Ectodermal cell (in vitro differentiated cells): ENCODE measurements around the gene PRTN3.
"Not testable (repeated sequence)": the region's sequence is repeated elsewhere in the genome, so short reads cannot be mapped to it uniquely, and the experiment has no call there.

ENCODE experiments used
- H3K27ac ChIP-seq: 2 replicates; pipeline ENCODE4 v1.7.0; 2013; ENCODE audit warnings: mild to moderate bottlenecking, low read depth, low read length; ENCODE audit not compliant: insufficient read depth, poor library complexity, severe bottlenecking
- H3K27me3 ChIP-seq: 2 replicates; pipeline ENCODE4 v1.7.0; 2013; ENCODE audit warnings: mild to moderate bottlenecking, low read length; ENCODE audit not compliant: insufficient read depth, control insufficient read depth, poor library complexity, severe bottlenecking
- H3K36me3 ChIP-seq: one replicate; pipeline ENCODE4 v1.7.0; 2013; ENCODE audit warnings: low read length; ENCODE audit not compliant: control insufficient read depth, insufficient read depth
- H3K4me1 ChIP-seq: one replicate; pipeline ENCODE4 v1.7.0; 2013; ENCODE audit warnings: low read length; ENCODE audit not compliant: control insufficient read depth, insufficient read depth
- H3K4me3 ChIP-seq: 2 replicates; pipeline ENCODE4 v1.7.0; 2013; ENCODE audit warnings: low read depth, low read length, control low read depth; ENCODE audit not compliant: insufficient read depth
- H3K9me3 ChIP-seq: 2 replicates; pipeline ENCODE4 v1.7.0; 2013; ENCODE audit warnings: mild to moderate bottlenecking, low read length, moderate library complexity; ENCODE audit not compliant: control insufficient read depth
- WGBS, 2 experiments: methylation state at CpG; one replicate each; pipeline ENCODE4 v1.1.7; 2013; ENCODE audit warnings: missing lambda C conversion rate in 2 of 2; 5-methylcytosine and 5-hydroxymethylcytosine counted together

PRTN3 gene

GRCh38 chr19:884420-885211 is 43.8 kb downstream of the PRTN3 start:
- H3K9me3 ChIP-seq = no peaks in the 10 kb centered on the region
- no peak overlapping the region for H3K4me3 ChIP-seq
- H3K36me3 ChIP-seq = peaks cover 62% of the 10 kb centered on the region
- WGBS, 2 experiments = 94 to 96% methylated on average over 51 of the region's 51 CpGs
- H3K27ac ChIP-seq = no peak overlapping the region
- no peaks in the 10 kb centered on the region for H3K4me1 ChIP-seq
- H3K27me3 ChIP-seq = no peaks in the 10 kb centered on the region

GRCh38 chr19:885536-886224 is 44.9 kb downstream of the PRTN3 start:
- H3K4me1 ChIP-seq = no peaks in the 10 kb centered on the region
- 97% methylated on average over 64 of the region's 64 CpGs for WGBS, 2 experiments
- H3K4me3 ChIP-seq = no peak overlapping the region
- no peaks in the 10 kb centered on the region for H3K27me3 ChIP-seq
- peaks cover 60% of the 10 kb centered on the region for H3K36me3 ChIP-seq
- H3K27ac ChIP-seq = no peak overlapping the region
- H3K9me3 ChIP-seq = no peaks in the 10 kb centered on the region

GRCh38 chr19:887072-887471 is 46.3 kb downstream of the PRTN3 start:
- Histone ChIP-seq H3K27me3 (no peaks in the 10 kb centered on the region), H3K4me1 (no peaks in the 10 kb centered on the region), H3K27ac (no peak overlapping the region), H3K9me3 (no peaks in the 10 kb centered on the region), H3K4me3 (no peak overlapping the region), H3K36me3 (peaks cover 47% of the 10 kb centered on the region)
- WGBS, 2 experiments = 93 to 95% methylated on average over 16 of the region's 16 CpGs

- Histone ChIP-seq H3K27me3 (no peaks in the 10 kb centered on the region), H3K4me3 (no peak overlapping the region), H3K4me1 (no peaks in the 10 kb centered on the region), H3K9me3 (no peaks in the 10 kb centered on the region), H3K36me3 (peaks cover 45% of the 10 kb centered on the region), H3K27ac (no peak overlapping the region)
- WGBS, 2 experiments = 95 to 96% methylated on average over 10 of the region's 10 CpGs
Observed at GRCh38 chr19:887599-887998, 46.8 kb downstream of the PRTN3 start.

GRCh38 chr19:888581-889385 is 48.0 kb downstream of the PRTN3 start:
- Histone ChIP-seq H3K27ac (no peak overlapping the region), H3K4me3 (no peak overlapping the region), H3K9me3 (no peaks in the 10 kb centered on the region), H3K4me1 (no peaks in the 10 kb centered on the region), H3K36me3 (peaks cover 35% of the 10 kb centered on the region), H3K27me3 (no peaks in the 10 kb centered on the region)
- WGBS, 2 experiments = 96% methylated on average over 30 of the region's 30 CpGs

- Histone ChIP-seq H3K27me3 (no peaks in the 10 kb centered on the region), H3K9me3 (no peaks in the 10 kb centered on the region), H3K27ac (no peak overlapping the region), H3K36me3 (peaks cover 25% of the 10 kb centered on the region), H3K4me1 (no peaks in the 10 kb centered on the region), H3K4me3 (no peak overlapping the region)
- WGBS, 2 experiments = 96 to 97% methylated on average over 26 of the region's 26 CpGs
Observed at GRCh38 chr19:889662-890295, 49.0 kb downstream of the PRTN3 start.

GRCh38 chr19:890831-891230 is 50.0 kb downstream of the PRTN3 start:
- Histone ChIP-seq H3K27ac (no peak overlapping the region), H3K4me3 (no peak overlapping the region), H3K36me3 (peaks cover 22% of the 10 kb centered on the region), H3K27me3 (no peaks in the 10 kb centered on the region), H3K9me3 (no peaks in the 10 kb centered on the region), H3K4me1 (no peaks in the 10 kb centered on the region)
- whole genome bisulfite sequencing, 2 experiments = 96 to 97% methylated on average over 18 of the region's 18 CpGs

GRCh38 chr19:891421-892200 is 50.8 kb downstream of the PRTN3 start:
- not testable (repeated sequence) for H3K4me1 ChIP-seq, H3K9me3 ChIP-seq
- peak overlapping the region; percentile 89 for H3K4me3 ChIP-seq

GRCh38 chr19:892243-892893 is 51.6 kb downstream of the PRTN3 start:
- Histone ChIP-seq H3K36me3 (peaks cover 13% of the 10 kb centered on the region), H3K4me3 (peak overlapping the region; percentile 89), H3K4me1 (no peaks in the 10 kb centered on the region), H3K27me3 (no peaks in the 10 kb centered on the region), H3K27ac (no peak overlapping the region), H3K9me3 (no peaks in the 10 kb centered on the region)
- WGBS, 2 experiments = 7% methylated on average over 27 of the region's 27 CpGs

More at GRCh38 chr19:891421-892200, 50.8 kb downstream of the PRTN3 start:
- 93% methylated on average over 50 of the region's 50 CpGs for WGBS, 2 experiments
- H3K27ac ChIP-seq, H3K27me3 ChIP-seq: not testable (repeated sequence)
- H3K36me3 ChIP-seq = peaks cover 16% of the 10 kb centered on the region
